OCI-LY1 (cell line): ENCODE measurements around the gene MAP7.

ENCODE experiments used
- H2AFZ ChIP-seq: fragments of 200-600 bp; sonication (generic), shearing (Covaris generic); 2 replicates; pipeline ENCODE4 v1.6.0; 2014; ENCODE audit warnings: antibody characterized with exemption, mild to moderate bottlenecking, low read length
- H3F3A ChIP-seq: fragments of 200-600 bp; sonication (generic), shearing (Covaris generic); 2 replicates; pipeline ENCODE4 v1.6.0; 2014; ENCODE audit warnings: mild to moderate bottlenecking, antibody characterized with exemption, low read length, moderate library complexity; ENCODE audit not compliant: insufficient read depth
- H3K27ac ChIP-seq: fragments of 200-600 bp; sonication (generic); 2 replicates; pipeline ENCODE4 v1.5.1; 2014; ENCODE audit warnings: low read length, mixed run types, mild to moderate bottlenecking, low read depth; ENCODE audit not compliant: poor library complexity, severe bottlenecking
- H3K27me3 ChIP-seq: fragments of 200-600 bp; sonication (generic); 2 replicates; pipeline ENCODE4 v1.6.0; 2014; ENCODE audit warnings: antibody characterized with exemption, mild to moderate bottlenecking, low read length, moderate library complexity; ENCODE audit not compliant: insufficient read depth
- H3K36me3 ChIP-seq: fragments of 200-600 bp; sonication (generic); 2 replicates; pipeline ENCODE4 v1.6.1; 2014; ENCODE audit warnings: mild to moderate bottlenecking, antibody characterized with exemption, low read length, moderate library complexity, mixed read lengths; ENCODE audit not compliant: insufficient read depth
- H3K4me1 ChIP-seq: fragments of 200-600 bp; sonication (generic); 2 replicates; pipeline ENCODE4 v1.5.1; 2014; ENCODE audit warnings: mild to moderate bottlenecking, low read length, moderate library complexity; ENCODE audit not compliant: insufficient read depth, severe bottlenecking
- H3K4me2 ChIP-seq: fragments of 200-600 bp; sonication (generic), shearing (Covaris generic); 2 replicates; pipeline ENCODE4 v1.6.1; 2014; ENCODE audit warnings: low read length
- H3K4me3 ChIP-seq: fragments of 200-600 bp; sonication (generic); 2 replicates; pipeline ENCODE4 v1.5.1; 2014; ENCODE audit warnings: low read length, low read depth, mild to moderate bottlenecking, mixed read lengths; ENCODE audit not compliant: poor library complexity, severe bottlenecking
- H3K79me2 ChIP-seq: fragments of 200-600 bp; shearing (Covaris generic); 2 replicates; pipeline ENCODE4 v1.6.1; 2016; ENCODE audit warnings: mixed run types, low read length, mixed read lengths; ENCODE audit not compliant: insufficient read depth
- H3K9ac ChIP-seq: fragments of 200-600 bp; sonication (generic), shearing (Covaris generic); 2 replicates; pipeline ENCODE4 v1.6.1; 2014; ENCODE audit warnings: mild to moderate bottlenecking, low read length, mixed read lengths
- H3K9me2 ChIP-seq: fragments of 200-600 bp; sonication (generic), shearing (Covaris generic); 2 replicates; pipeline ENCODE4 v1.6.1; 2014; ENCODE audit warnings: low read depth, mild to moderate bottlenecking, low read length, mixed read lengths
- H3K9me3 ChIP-seq: fragments of 200-600 bp; shearing (Covaris generic); 2 replicates; pipeline ENCODE4 v1.6.1; 2014; ENCODE audit warnings: low read length, mixed read lengths
- H4K20me1 ChIP-seq: fragments of 200-600 bp; sonication (generic), shearing (Covaris generic); 2 replicates; pipeline ENCODE4 v1.6.0; 2016; ENCODE audit warnings: mild to moderate bottlenecking, low read length; ENCODE audit not compliant: insufficient read depth
- EZH2 ChIP-seq: fragments of 200-600 bp; sonication (generic), shearing (Covaris generic); IDR thresholded peaks from 2 replicates; pipeline ENCODE4 v1.8.0; 2017; ENCODE audit warnings: borderline replicate concordance, mixed run types, mild to moderate bottlenecking, antibody characterized with exemption, low read length, moderate library complexity, mixed read lengths
- TF ChIP-seq, protein P1 (sequence below): fragments of 200-600 bp; sonication (generic), shearing (Covaris generic); IDR thresholded peaks from 2 replicates; pipeline ENCODE4 v1.5.1; 2017; ENCODE audit warnings: mild to moderate bottlenecking, antibody characterized with exemption, low read length, moderate library complexity, mixed read lengths

Gene MAP7

DNA sequence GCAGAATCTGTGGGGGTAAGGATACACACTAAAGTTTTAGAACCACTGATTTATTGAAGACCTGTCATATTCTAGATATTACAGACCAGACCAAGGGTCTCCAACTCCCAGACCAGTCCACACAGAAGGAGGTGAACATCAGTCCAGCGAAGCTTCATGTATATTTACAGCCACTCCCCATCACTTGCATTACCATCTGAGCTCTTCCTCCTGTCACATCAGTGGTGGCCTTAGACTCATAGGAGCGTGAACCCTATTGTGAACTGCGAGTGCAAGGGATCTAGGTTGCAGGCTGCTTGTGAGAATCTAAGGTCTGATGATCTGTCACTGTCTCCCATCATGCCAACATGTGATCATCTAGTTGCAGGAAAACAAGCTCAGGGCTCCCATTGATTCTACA, 255.6 kb downstream of the MAP7 start:
- H3F3A ChIP-seq = no peaks in the 10 kb centered on the region
- H3K4me2 ChIP-seq = no peak overlapping the region
- H3K9ac ChIP-seq = no peak overlapping the region
- H3K4me1 ChIP-seq = peaks cover 14% of the 10 kb centered on the region
- H3K9me2 ChIP-seq = no peaks in the 10 kb centered on the region
- H3K79me2 ChIP-seq = no peaks in the 10 kb centered on the region
- no peaks in the 10 kb centered on the region for H3K27me3 ChIP-seq
- no peaks in the 10 kb centered on the region for H4K20me1 ChIP-seq
- no peak overlapping the region for H3K27ac ChIP-seq
- no peak for TF ChIP-seq EZH2
- TF ChIP-seq, protein P1, sequence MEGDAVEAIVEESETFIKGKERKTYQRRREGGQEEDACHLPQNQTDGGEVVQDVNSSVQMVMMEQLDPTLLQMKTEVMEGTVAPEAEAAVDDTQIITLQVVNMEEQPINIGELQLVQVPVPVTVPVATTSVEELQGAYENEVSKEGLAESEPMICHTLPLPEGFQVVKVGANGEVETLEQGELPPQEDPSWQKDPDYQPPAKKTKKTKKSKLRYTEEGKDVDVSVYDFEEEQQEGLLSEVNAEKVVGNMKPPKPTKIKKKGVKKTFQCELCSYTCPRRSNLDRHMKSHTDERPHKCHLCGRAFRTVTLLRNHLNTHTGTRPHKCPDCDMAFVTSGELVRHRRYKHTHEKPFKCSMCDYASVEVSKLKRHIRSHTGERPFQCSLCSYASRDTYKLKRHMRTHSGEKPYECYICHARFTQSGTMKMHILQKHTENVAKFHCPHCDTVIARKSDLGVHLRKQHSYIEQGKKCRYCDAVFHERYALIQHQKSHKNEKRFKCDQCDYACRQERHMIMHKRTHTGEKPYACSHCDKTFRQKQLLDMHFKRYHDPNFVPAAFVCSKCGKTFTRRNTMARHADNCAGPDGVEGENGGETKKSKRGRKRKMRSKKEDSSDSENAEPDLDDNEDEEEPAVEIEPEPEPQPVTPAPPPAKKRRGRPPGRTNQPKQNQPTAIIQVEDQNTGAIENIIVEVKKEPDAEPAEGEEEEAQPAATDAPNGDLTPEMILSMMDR = no peak
- no peaks in the 10 kb centered on the region for H3K36me3 ChIP-seq
- H2AFZ ChIP-seq = no peak overlapping the region
- H3K4me3 ChIP-seq = no peak overlapping the region
- no peaks in the 10 kb centered on the region for H3K9me3 ChIP-seq
